ENCODE results near the gene SLC27A1. TPM values are rescaled to one million over a fixed set of nuclear protein-coding genes. Genes with fewer than 3 reads are reported as not detected.
A peak's percentile ranks its signal among the peaks of the same experiment; 100 is the strongest.

Gene SLC27A1
- total and polyA plus RNA-seq, 9 of the 15 experiments (the other 6 are each of a cell fraction or from before 2014, with no cell fraction given), result 0.06 to 3.0 (median 1.1) TPM

DNA sequence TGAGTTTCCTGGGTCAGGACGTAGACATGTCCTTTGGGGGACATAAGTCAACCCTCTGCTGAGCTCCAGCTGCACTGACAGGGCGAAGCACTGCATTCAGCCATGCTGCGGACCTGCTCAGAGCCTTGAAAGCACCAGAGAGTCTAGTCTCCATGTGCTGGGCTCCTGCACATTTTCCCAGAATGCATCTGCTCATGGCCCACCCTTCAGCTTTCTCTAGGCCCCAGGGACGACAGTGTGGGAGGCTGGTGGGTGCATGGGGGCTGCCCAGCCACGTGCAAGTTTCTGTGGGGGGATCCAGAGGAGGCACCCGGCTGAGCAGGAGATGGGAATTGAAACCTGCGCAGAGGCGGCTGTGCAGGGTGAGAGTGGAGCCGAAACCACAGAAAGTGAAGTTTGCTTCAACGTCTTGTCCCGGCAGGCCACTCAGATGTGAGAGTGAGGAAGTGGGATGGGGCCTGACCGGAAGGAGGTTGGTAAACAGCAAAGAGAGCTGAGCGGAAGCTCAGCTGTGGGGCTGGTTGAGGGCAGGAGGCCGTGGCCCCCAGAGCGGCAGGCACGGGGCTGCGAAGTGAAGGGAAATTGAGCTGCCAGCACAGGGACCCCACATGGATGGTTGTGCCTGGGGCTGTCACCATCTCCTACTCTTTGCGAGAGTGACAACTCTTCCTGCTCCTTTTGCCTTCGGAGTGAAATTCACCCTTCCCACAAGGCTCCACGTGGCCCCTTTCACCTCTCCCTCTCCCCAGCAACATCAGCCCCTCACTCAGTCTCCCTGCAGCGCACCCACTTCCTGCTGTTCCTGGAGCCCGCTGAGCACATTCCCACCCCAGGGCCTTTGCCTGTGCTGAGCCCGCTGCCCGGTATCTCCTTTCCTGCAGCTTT is 52.9 kb downstream of the SLC27A1 start (continued):
- TF ChIP-seq HMGXB4 (CRISPR knock-in tag; IDR thresholded peaks at IDR 0.05) (no peak), CHD2 (IDR thresholded peaks at IDR 0.05; ENCODE audit: low read depth, low read length) (no peak), TBL1XR1 (IDR thresholded peaks at IDR 0.05; ENCODE audit: low read length in 2 of 2) (no peak), RAD21 (CRISPR knock-in tag; conservative IDR thresholded peaks at IDR 0.05 in 1 of 2, IDR thresholded peaks at IDR 0.05 in 1 of 2) (no peak), GABPA (tag; conservative IDR thresholded peaks at IDR 0.05; ENCODE audit: low read depth) (0 out of 2 replicates have a peak, but pooled peaks have one; percentile 40), CEBPB (tag; IDR thresholded peaks at IDR 0.05) (no peak), RBM25 (IDR thresholded peaks at IDR 0.05; ENCODE audit: low read depth, low read length, severe bottlenecking) (peak; percentile 59), ZNF263 (CRISPR knock-in tag; IDR thresholded peaks at IDR 0.05; ENCODE audit: borderline replicate concordance) (no peak), HNRNPUL1 (IDR thresholded peaks at IDR 0.05; ENCODE audit: low read length) (no peak), PHF21A (IDR thresholded peaks at IDR 0.05; ENCODE audit: borderline replicate concordance, low read depth) (no peak), SPI1 (IDR thresholded peaks at IDR 0.05; ENCODE audit: borderline replicate concordance, low read depth, low read length) (peak; percentile 79), MAZ (CRISPR knock-in tag; conservative IDR thresholded peaks at IDR 0.05 in 1 of 2, IDR thresholded peaks at IDR 0.05 in 1 of 2) (no peak), MAFF (IDR thresholded peaks at IDR 0.05; ENCODE audit: low read length) (no peak), ZNF239 (CRISPR knock-in tag; IDR thresholded peaks at IDR 0.05) (peak; percentile 99), ZNF184 (CRISPR knock-in tag; IDR thresholded peaks at IDR 0.05) (no peak), BMI1 (IDR thresholded peaks at IDR 0.05; ENCODE audit: low read length) (no peak), BACH1 (tag; IDR thresholded peaks at IDR 0.05) (no peak)
- TF ChIP-seq, protein P1, sequence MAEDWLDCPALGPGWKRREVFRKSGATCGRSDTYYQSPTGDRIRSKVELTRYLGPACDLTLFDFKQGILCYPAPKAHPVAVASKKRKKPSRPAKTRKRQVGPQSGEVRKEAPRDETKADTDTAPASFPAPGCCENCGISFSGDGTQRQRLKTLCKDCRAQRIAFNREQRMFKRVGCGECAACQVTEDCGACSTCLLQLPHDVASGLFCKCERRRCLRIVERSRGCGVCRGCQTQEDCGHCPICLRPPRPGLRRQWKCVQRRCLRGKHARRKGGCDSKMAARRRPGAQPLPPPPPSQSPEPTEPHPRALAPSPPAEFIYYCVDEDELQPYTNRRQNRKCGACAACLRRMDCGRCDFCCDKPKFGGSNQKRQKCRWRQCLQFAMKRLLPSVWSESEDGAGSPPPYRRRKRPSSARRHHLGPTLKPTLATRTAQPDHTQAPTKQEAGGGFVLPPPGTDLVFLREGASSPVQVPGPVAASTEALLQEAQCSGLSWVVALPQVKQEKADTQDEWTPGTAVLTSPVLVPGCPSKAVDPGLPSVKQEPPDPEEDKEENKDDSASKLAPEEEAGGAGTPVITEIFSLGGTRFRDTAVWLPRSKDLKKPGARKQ (CRISPR knock-in tag; IDR thresholded peaks at IDR 0.05), result no peak
- TF ChIP-seq, protein P2, sequence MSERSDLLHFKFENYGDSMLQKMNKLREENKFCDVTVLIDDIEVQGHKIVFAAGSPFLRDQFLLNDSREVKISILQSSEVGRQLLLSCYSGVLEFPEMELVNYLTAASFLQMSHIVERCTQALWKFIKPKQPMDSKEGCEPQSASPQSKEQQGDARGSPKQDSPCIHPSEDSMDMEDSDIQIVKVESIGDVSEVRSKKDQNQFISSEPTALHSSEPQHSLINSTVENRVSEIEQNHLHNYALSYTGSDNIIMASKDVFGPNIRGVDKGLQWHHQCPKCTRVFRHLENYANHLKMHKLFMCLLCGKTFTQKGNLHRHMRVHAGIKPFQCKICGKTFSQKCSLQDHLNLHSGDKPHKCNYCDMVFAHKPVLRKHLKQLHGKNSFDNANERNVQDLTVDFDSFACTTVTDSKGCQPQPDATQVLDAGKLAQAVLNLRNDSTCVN (CRISPR knock-in tag; IDR thresholded peaks at IDR 0.05), result no peak
- TF ChIP-seq, protein P3, sequence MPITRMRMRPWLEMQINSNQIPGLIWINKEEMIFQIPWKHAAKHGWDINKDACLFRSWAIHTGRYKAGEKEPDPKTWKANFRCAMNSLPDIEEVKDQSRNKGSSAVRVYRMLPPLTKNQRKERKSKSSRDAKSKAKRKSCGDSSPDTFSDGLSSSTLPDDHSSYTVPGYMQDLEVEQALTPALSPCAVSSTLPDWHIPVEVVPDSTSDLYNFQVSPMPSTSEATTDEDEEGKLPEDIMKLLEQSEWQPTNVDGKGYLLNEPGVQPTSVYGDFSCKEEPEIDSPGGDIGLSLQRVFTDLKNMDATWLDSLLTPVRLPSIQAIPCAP (CRISPR knock-in tag; IDR thresholded peaks at IDR 0.05; ENCODE audit: borderline replicate concordance), result no peak
- TF ChIP-seq, protein P4, sequence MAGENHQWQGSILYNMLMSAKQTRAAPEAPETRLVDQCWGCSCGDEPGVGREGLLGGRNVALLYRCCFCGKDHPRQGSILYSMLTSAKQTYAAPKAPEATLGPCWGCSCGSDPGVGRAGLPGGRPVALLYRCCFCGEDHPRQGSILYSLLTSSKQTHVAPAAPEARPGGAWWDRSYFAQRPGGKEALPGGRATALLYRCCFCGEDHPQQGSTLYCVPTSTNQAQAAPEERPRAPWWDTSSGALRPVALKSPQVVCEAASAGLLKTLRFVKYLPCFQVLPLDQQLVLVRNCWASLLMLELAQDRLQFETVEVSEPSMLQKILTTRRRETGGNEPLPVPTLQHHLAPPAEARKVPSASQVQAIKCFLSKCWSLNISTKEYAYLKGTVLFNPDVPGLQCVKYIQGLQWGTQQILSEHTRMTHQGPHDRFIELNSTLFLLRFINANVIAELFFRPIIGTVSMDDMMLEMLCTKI (IDR thresholded peaks at IDR 0.05; ENCODE audit: partially characterized antibody), result no peak
